Measurements from ENCODE around the gene C10orf71.

GRCh38 chr10:49273626-49274025, 25.3 kb upstream of the C10orf71 start:
- TF ChIP-seq POLR2AphosphoS5 (IDR thresholded peaks at IDR 0.05) (no peak), EZH2 (IDR thresholded peaks at IDR 0.05; ENCODE audit: borderline replicate concordance, insufficient read depth, low read length, poor library complexity, severe bottlenecking) (no peak), CTCF (IDR thresholded peaks at IDR 0.05; ENCODE audit: poor library complexity, severe bottlenecking) (no peak), TAF1 (IDR thresholded peaks at IDR 0.05; ENCODE audit: low read depth) (no peak), EP300 (conservative IDR thresholded peaks at IDR 0.05; ENCODE audit: poor library complexity, severe bottlenecking) (no peak), RAD21 (conservative IDR thresholded peaks at IDR 0.05) (no peak), MXI1 (conservative IDR thresholded peaks at IDR 0.05; ENCODE audit: poor library complexity, severe bottlenecking) (no peak), SMC3 (conservative IDR thresholded peaks at IDR 0.05; ENCODE audit: poor library complexity) (no peak), REST (IDR thresholded peaks at IDR 0.05; ENCODE audit: borderline replicate concordance) (no peak)

Data from neural cell (in vitro differentiated cells).